Left ventricle myocardium superior (tissue), 1 donor: ENCODE measurements around the gene SYCE3. TPM values are rescaled to one million over a fixed set of nuclear protein-coding genes. Genes with fewer than 3 reads are reported as not detected.
"Not testable (repeated sequence)": the region's sequence is repeated elsewhere in the genome, so short reads cannot be mapped to it uniquely, and the experiment has no call there.

Source experiments
- ATAC-seq: fragments of 200-7000 bp; cut with Tn5 transposase; one replicate; pipeline ENCODE4 v1.9.1; 2020; ENCODE audit warnings: mild to moderate bottlenecking, moderate library complexity
- DNase-seq: peaks from one replicate; pipeline ENCODE4 v3.0.0-alpha.2; 2020
- intact Hi-C: fragments of 100-400 bp; cut with micrococcal nuclease; formaldehyde crosslinking; loops from one replicate; pipeline ENCODE4 v1.11.0; 2022
- total RNA-seq: library from RNA; stranded (reverse); fragmentation: NEBNext Ultra II Directional; extraction: Animal tissue kit (Norgen Biotek cat#: 25700); gene quantifications from one replicate; pipeline ENCODE4 v1.2.1, GENCODE V29; 2021
- donor health status: DM: no; HTN: yes; CAD: no; lungs with severe emphysema.

The SYCE3 gene
- total RNA-seq, 1 donor from 2014 or later: not detected

DNA sequence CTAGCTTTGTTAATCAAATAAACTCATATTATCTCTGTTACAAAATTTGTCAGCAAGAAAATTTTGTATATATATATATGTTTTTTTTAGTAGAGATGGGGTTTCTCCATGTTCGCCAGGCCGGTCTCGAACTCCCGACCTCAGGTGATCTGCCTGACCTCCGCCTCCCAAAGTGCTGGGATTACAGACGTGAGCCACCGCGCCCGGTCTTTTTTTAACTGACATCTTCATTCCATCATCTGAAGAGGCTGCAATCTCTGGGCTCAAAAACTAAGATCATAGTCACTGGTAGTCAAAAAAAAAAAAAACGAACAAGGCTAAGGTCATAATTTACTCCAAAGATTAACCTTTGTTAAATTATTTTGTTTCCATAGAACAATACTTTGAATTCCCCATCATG, 22.3 kb downstream of the SYCE3 start:
- intact Hi-C loops: no loop called here
- peak; percentile 12 for DNase-seq
- no peak for ATAC-seq

DNA sequence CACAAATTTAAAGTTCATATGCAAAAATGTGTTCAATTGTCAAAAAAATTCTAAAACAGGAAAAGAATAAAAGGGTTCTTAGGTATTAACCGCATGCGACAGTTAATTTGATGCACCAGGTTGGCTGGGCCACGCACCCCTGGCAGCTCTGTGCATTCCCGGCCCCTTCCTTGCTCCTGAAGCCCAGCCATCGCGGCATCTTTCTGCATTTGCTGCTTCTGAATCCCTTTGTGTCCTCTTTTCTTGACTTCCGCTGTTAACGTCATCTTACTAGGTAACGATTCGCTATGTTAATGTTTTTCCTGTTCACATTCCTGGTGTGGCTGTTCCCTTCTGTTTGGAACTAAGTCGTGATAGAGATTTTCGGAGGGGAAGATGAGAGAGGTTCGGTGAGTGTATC, 25.0 kb downstream of the SYCE3 start:
- ATAC-seq (no peak), DNase-seq (peak; percentile 2)
- intact Hi-C loops: no loop called here

DNA sequence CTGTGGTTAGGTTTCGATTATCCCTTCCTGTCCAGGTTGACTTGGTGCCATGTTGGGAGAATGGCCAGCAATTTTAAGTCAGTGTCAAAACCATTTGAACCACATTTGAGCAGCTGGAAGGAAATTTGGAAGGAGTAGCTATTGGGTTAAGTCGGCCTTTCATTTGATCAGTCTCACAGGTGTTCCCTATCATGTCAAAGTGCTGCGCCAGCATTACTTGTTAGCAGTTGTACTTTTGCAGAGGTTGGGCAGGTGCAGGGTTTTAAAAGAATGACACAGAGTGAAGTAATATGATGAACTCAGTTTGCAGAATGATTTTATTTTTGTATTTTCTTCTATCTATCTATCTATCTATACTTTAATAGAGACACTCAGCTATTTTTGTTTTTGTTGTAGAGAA, 26.5 kb downstream of the SYCE3 start:
- ATAC-seq (no peak), DNase-seq (no peak)
- intact Hi-C loops: no loop called here

DNA sequence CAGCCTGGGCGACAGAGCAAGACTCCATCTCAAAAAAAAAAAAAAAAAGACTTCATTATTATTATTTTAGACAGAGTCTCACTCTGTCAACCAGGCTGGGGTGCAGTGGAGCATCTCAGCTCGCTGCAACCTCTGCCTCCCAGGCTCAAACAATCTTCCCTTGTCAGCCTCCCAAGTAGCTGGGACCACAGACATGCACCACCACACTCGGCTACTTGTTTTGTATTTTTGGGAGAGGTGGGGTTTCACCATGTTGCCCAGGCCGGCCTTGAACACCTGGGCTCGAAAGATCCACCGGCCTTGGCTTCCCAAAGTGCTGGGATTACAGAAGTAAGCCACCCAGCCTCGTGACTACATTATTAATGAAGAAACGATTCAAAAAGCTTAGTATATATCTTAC, 27.6 kb downstream of the SYCE3 start:
- intact Hi-C loops: no loop called here
- DNase-seq: peak; percentile 15

DNA sequence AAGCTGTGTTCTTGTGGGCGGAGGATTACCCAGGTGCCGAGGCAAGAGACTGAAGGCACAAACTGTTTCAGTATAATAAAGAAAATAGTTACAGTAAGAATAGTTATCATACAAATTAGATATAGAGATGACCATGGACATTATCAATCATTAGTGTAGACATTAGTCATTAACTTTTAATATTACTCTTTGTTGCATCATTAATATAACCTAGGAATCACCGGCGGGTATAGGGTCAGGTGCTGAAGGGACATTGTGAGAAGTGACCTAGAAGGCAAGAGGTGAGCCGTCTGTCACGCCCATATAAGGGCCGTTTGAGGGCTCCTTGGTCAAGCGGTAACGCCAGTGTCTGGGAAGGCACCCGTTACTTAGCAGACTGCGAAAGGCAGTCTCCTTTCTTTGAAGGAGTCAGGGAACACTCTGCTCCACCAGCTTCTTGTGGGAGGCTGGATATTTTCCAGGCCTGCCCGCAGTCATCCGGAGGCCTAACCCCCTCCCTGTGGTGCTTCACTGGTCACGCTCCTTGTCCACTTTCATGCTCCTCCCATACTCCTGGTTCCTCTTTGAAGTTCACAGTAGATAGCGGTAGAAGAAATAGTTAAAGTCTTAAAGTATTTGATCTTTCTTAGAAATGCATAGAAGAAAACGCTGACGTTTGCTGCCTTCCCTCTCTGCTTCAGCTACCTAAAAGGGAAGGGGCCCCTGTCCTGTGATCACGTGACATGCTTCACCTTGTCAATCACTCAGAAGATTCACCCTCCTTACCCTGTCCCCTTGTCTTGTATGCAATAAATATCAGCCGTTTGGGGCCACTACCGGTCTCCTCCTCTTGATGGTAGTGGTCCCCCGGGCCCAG, 28.6 kb downstream of the SYCE3 start:
- DNase-seq: peak; percentile 47
- ATAC-seq, intact Hi-C loops: not testable (repeated sequence)

More for the DNA sequence above, 27.6 kb downstream of the SYCE3 start:
- no peak for ATAC-seq

DNA sequence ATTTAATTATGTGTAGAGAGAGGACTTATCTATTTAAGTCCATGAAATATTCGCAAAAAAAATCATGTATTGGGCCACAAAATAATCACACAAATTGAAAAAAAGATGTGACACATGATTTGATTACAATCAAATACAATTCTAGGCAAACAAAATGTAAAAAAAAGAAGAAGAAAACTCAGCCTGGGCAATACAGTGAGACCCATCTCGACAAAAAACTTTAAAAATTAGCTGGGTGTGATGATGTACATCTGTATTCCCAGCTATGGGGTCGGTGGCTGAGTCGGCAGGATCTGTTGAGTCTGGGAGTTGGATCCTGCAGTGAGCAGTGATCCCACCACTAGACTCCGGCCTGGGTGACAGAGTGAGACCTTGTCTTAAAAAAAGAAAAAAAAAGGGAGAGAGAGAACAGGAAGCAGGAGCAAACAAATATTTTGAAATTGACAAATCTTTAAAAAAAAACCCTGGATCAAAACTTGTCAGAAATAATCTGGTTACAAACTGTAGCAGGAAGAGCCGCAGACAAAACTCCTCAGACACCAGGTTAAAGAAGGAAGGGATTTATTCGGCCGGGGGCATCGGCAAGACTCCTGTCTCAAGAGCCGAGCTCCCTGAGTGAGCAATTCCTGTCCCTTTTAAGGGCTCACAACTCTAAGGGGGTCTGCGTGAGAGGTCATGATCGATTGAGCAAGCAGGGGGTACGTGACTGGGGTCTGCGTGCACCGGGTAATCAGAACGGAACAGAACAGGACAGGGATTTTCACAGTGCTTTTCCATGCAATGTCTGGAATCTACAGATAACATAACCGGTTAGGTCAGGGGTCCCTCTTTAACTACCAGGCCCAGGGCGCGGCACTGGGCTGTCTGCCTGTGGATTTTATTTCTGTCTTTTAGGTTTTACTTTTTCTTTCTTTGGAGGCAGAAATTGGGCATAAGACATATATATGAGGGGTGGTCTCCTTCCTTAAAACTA, 29.6 kb downstream of the SYCE3 start:
- ATAC-seq (no peak), DNase-seq (peak; percentile 21)
- intact Hi-C loops: no loop called here

DNA sequence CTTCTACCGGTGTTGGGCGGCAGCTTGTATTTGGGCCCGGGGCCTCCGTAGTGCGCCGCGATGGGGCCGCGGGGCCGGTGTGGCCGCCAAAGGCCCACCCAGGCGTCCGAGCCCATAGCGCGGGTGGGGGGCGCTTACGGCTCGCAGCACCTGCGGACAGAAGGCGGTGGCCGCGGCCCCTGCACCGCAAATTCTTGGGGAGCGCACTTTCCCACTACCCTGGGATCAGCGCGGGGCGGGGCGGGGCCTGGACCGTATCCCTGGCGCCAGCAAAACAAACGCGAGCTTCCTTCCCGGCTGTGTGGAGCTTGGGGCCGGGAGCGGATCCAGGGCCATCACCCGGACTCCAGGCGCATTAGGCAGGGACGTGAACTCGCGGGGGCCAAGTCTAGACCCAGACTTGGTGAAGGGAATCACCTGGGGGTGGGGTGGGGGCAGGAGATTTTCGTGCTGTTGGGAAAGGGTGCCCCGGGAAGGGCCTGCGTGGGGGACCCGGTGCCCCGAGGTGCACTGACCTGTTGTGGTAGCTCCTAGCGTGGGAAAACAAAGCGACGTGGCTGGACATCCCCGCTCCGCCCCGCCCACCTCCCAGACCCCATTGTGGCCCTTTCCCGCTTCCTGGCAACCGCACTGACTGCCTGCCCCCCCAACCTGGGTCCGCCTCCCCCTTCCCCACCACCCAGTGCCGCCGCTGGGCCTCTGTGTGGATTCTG, 30.6 kb downstream of the SYCE3 start:
- peak; percentile 63 for ATAC-seq
- intact Hi-C loops: no loop called here

DNA sequence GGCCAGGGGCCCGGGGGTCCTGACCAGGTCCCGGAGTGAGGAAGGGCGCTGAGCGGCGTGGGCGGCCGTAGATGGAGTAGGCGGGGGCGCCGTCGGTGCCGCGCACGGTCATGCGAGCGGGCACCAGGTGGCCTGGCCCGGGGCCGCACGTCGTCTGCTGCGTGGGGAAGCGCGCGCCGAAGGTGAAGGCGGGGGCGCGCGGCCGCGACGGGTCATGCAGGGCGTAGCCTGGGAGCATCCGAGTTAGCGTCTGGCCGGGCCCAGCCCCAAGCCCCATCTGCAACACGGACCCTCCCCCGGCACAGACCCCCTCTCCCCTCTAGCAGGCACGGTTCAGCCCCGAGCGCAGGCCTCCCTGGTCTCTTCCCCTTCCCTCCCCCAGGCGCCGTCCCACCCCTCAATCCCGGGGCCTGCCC, 31.2 kb downstream of the SYCE3 start:
- intact Hi-C loops: no loop called here
- peak; percentile 22 for ATAC-seq
- peak; percentile 77 for DNase-seq

More for the DNA sequence above, 30.6 kb downstream of the SYCE3 start:
- DNase-seq: peak; percentile 90

DNA sequence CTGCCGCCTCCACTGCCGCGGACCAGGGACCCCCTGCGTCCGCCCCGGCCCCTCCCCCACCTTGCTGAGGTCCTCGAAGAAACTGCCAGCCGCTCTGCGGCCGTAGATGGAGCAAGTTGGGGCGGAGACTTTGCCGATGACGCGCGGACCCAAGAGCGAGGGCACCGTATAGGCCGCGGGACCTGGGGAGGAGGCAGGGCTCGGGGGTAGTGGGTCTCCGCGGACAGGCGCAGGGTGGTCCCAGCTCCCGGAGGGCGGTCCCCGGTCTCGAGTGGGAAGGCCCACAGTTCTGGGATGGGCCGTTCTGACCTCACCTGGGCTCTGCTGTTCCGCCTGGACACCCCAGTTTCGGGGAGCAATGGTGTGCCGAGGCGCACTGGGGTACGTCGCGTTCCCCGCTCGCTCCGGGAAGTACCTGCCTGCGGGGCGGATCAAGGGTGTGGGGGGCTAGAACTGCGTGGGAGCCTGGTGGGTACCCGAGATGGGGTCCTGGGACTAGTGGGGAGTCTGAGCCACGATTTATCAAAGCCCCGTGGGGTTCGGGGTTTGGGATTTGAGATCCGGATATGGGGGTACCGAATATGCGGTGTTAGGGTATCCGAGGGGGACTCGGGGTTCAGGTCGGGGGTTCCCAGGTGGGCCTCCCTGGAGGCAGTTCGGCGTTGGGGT, 31.7 kb downstream of the SYCE3 start:
- peak; percentile 55 for ATAC-seq
- intact Hi-C loops: no loop called here
- DNase-seq: peak; percentile 91

DNA sequence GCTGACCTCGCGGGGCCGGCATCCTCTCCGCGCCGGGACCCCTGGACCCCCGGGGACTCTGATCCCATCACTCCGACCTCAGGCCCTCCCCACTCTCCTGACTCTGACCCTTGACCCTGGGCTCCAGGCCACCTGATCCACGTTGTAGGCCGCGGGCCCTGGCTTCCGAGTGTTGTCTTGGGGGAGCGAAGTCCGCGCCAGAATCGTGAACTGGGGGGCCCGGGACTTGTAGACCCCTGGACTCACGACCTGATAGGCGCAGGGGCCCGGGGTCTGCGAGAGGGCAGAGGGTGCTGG, 32.2 kb downstream of the SYCE3 start:
- ATAC-seq: no peak
- DNase-seq: no peak
- intact Hi-C loops: no loop called here

DNA sequence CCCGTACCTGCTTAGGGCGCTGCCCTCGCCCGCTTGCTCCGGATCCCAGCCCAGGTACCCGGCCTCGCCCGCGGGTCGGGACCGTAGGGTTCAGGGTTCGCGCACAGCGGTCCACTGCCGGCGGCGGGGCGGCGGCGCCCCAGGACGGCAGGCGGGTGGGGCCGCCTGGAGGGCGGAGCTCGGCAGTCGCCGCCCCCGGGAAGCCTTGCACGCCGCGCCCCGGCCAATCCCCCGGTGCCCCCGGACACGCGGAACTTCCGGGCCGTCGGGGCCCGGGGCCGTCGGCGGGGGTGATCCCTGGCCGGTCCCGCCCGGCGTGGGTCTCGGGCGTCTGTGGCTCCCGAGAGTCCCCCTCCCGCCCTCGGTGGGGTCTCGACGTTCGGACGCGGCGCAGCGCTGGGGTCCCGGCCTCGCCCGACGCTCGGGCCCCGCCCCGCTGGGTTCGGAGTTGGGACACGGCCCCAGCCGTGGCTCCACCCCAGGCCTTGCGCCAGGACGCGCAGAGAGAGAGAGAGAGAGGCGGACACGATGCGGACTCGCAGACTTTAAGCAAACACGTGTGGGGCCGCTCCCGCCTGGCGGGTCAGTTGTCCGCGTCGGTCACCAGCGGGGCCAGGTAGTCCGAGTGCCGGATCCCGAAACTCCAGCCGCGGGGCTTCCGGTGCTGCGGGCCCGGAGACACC, 32.7 kb downstream of the SYCE3 start, which contains the start of gene TYMP:
TSS of gene TYMP (minus strand) at position 116 of the 683 bp plus-strand sequence. CDS start 303 bp downstream, outside the sequence.
- peak; percentile 91 for DNase-seq
- intact Hi-C loops: no loop called here
- peak; percentile 50 for ATAC-seq

DNA sequence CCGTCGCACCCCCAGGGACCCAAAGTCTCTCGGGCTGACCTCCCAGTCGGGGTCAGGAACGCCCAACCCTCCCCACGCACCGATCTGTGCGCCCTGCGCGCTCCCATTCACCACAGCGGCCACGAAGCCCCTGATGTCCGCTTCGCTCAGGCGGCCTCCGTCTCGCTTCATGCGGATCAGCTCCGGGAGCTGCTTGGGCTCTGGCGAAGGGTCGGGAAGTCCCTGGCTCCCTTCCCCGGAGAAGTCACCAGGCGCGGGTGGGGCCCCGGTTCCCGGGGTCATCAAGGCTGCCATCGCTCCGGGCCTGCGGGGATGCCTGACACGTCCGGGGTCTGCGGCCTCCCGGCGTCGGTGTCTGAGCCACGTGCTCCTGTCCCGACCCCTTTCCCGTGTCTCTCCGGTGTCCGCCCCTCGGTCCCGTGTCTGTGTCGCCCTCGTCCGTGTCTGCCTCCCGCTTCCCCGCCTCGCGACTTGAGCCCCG, 33.3 kb downstream of the SYCE3 start:
- DNase-seq: no peak
- intact Hi-C loops: no loop called here
- ATAC-seq: no peak

DNA sequence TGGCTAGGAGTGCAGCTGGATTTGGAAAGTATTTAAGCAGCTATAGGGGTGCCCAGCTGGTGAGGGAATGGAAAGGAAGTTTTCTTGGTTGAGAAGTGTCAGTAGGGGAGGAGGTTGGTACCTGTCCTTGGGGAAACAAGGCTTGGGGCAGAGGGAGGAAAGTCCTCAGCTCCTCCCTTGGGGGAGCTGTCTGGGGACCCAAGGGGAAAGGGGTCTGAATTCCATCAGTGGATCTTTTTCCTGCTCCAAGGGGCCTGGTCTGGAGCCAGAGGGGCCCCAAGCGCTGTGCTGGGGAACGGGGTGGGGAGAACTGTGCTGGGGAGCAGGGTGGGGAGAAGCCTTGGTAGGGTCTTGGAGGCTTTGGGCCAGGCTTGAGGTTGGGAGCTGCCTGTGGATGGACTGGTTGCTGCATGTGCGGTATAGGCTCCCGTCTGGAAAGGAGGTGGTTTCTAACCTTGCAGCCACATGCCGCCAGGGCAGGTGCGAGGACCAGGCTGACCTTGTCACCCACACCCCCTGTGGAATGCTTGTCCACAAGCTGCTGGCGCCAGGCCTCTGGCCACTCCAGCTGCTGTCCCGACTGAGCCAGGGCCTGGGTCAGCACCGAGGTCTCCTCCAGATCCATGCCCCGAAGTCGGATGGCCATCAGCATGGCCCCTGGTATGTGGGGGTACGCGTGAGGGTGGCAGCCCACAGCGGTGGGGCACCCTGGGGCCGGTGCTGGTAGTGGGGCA, 33.9 kb downstream of the SYCE3 start:
- DNase-seq: peak; percentile 53
- intact Hi-C loops: no loop called here
- no peak for ATAC-seq

DNA sequence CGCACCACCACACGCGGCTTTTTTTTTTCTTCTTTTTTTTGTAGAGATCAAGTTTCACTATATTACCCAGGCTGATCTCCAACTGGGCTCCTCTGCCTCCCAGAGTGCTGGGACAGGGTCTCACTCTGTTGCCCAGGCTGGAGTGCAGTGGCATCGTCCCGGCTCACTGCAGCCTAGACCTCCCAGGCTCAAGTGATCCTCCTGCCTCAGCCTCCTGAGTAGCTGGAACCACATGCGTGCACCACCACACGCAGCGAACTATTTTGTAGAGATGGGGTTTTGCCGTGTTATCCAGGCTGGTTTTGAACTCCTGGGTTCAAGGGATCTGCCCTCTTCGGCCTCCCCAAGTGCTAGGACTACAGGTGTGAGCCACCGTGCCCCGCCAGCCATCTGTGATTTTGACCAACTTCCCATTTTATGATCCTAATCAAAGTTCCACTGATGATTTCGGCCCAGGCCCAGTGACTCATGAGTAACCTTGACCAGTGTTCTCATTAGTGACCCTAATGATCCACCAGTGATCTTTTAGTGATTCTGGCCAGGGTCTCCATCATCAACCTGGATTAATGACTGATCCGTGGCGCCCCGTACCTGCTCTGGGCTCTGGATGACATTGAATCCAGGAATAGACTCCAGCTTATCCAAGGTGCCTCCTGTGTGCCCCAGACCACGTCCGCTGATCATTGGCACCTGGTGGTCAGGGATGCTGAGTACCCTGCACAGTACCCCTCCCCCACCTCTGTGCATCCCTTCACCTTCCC, 34.6 kb downstream of the SYCE3 start:
- DNase-seq: no peak
- intact Hi-C loops: no loop called here
- no peak for ATAC-seq

DNA sequence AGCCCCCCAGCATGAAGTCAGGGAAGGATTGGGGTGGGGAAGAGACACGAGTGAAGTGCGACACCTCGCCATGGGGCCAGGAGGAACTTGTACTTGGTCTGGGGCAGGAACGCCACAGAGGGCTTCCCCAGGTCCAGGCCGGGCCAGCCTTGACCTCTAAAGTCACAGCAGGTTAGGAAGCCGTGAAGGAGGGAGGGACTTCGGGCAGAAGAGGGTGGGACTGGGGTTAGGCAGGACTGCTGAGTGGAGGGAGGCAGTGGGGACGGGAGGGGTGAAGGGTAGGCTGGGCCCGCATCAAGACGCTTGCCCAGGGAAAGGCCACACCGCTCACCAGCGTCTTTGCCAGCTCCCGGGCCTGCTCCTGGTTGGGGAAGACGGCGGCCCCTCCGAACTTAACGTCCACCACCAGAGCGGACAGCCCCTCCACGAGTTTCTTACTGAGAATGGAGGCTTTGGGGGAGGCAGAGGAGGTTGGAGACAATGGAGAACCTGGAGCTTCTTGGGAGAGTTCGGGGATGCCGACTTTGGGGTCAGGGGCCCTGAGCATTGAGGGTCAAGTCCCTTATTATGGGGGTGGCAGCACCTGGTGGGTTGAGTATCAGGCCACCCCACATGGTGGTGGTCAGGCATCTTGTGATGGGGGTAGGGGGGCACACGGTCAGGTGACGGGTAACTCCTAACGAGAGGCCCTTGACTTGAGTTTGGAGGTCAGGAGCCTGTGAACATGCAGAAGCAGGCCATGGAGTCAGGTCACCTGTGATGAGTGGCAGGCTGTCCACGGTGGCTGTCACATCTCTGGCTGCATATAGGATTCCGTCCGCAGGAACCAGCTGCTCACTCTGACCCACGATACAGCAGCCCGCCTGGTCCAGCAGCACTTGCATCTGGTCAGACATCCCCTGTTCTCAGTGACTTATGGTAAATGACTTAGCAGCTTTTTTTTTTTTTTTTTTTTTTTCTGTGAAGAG, 35.6 kb downstream of the SYCE3 start:
- DNase-seq (peak; percentile 73), ATAC-seq (peak; percentile 6)
- intact Hi-C loops: no loop called here
